GM10266 (cell line): Measurements from ENCODE around the gene DAB2IP.

ENCODE experiments used
- DNase-seq: peaks from one replicate; pipeline ENCODE4 v3.0.0; 2012; ENCODE audit errors: extremely low spot score
- CTCF ChIP-seq: IDR thresholded peaks from 2 replicates; pipeline ENCODE4 v1.5.1; 2012; ENCODE audit warnings: mild to moderate bottlenecking, low read depth; ENCODE audit not compliant: control insufficient read depth, insufficient read depth; ENCODE audit errors: missing control alignments

Gene DAB2IP

GRCh38 chr9:121764371-121764730 lies 112.9 kb downstream of the DAB2IP start:
- TF ChIP-seq CTCF = no peak
- no peak for DNase-seq

- TF ChIP-seq CTCF = no peak
- no peak for DNase-seq
Measured at GRCh38 chr9:121765021-121765950, 113.9 kb downstream of the DAB2IP start.

GRCh38 chr9:121766081-121766683 lies 114.7 kb downstream of the DAB2IP start:
- no peak for TF ChIP-seq CTCF

GRCh38 chr9:121767171-121767769 lies 115.8 kb downstream of the DAB2IP start:
- TF ChIP-seq CTCF = no peak
- DNase-seq = no peak

More at GRCh38 chr9:121766081-121766683, 114.7 kb downstream of the DAB2IP start:
- DNase-seq = no peak

GRCh38 chr9:121768416-121769015 lies 117.1 kb downstream of the DAB2IP start:
- TF ChIP-seq CTCF = no peak
- no peak for DNase-seq

- no peak for DNase-seq
Measured at GRCh38 chr9:121769939-121770338, 118.5 kb downstream of the DAB2IP start.

More at GRCh38 chr9:121769939-121770338, 118.5 kb downstream of the DAB2IP start:
- TF ChIP-seq CTCF = no peak
